HG02571 (cell line): Measurements from ENCODE around the gene ERBB4.

Experiments used
- ATAC-seq: cut with Tn5 transposase; IDR thresholded peaks from one replicate; pipeline ENCODE4 v1.9.1; 2021; ENCODE audit warnings: mild to moderate bottlenecking, moderate library complexity; ENCODE audit not compliant: unreplicated experiment

The ERBB4 gene

DNA sequence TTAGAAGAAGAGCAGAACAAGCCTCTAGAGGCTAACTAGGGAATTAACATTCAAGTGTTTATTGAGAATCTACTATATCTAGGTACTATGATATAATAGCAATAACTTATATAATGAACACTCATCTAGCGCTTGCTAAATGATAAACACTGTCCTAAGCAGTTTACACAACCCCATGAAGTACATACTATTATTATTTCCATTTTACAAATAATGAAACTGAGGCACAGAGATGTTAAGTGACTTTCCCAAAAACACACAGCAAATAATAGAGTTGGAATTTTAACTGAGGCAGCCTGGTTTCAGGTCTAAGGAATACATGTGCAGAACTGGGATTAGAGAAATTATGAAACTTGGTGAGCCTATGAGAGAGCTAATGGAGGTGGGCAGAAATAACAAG lies 1088.8 kb downstream of the ERBB4 start:
- ATAC-seq = no peak

DNA sequence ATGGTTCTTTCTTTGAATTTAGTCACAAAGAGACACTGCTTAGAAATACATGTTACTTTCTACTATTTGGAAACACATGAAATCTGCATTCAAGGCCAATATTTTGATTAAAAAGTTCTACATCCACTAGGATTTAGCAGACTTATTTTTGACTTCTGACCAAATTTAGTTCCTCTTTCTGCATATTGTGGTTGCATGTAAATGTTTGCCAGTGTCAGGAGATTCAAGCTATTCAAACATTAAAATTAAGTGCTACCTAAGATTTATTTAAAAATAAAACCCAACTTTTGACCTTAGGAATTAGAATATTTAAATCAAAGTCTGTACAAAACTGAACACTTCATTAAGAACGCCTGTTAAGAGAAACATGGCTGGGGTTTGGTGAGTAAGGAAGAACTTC lies 1091.1 kb downstream of the ERBB4 start:
- ATAC-seq = no peak

DNA sequence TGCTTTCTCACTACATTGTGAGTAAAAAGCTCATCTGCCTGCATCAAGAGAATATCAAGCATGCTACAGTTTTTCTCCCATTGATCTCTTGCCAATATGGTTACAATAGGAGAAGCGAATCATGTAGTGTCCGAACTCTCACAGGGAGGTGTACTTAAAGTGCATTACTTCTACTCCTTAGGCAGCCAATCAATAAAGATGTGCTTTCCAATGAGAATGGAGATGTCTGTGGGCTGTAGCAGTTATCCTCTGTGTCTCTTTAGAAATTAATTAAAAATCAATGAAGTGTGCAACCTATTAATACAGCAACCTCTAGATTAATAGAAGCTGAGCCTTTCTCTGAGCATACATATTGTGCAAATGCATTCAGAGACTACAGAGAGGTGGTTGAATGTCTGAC lies 1098.5 kb downstream of the ERBB4 start:
- no peak for ATAC-seq

DNA sequence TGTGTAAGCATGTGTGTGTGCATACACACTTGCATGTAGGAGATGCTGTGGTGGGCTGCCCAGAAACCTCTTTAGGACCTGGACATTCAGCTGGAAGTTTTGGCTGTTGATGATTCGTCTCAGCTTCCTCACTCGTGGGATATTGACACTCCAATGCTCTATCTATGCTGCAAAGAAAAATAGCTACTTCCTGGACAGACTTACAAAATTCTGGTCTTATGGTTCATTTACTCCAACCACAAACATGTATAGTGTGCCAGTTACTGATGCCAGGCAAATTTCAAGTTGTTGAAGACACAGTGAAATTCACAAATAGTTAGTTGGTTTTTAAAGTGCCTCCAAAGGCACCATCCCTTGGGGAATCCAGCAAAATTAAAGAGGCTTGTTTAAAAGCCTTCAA lies 1099.6 kb downstream of the ERBB4 start:
- ATAC-seq = no peak

DNA sequence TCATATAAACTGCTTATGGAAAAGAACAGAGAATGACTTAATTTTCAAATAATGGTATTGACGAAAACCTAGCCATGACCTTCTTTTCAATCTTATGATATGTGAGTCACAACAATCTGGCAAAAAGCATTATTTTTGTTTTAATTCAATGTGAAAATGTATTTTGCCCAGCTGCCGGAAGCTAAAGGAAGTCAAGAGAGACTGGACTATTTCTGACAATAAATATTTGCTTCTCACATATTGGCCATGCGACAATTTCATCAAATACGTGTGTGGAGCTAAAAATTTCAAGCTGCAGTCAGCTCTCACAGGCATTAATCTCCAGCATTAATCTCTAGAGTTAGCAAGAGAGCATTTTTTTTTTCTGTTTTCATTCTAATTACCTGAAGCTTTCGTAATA lies 1101.2 kb downstream of the ERBB4 start:
- ATAC-seq = no peak

DNA sequence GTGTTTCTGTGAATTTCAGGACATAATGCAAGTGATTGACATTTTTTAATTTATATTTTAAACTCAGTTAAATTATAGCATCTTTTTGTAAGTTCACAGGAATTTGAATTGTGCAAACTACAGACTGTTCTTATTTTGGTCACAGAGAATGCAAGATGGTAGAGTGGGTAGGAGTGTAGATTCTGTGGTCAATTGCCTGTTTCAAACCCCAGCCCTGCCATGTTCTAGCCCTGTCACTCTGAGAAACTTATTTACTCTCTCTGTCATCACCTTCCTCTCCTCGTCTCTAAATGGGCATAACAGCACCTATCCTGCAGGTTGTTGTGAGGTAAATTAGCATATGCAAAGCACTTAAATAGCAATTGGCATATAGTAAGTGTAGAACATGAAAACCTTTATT lies 1102.4 kb downstream of the ERBB4 start:
- ATAC-seq = no peak

DNA sequence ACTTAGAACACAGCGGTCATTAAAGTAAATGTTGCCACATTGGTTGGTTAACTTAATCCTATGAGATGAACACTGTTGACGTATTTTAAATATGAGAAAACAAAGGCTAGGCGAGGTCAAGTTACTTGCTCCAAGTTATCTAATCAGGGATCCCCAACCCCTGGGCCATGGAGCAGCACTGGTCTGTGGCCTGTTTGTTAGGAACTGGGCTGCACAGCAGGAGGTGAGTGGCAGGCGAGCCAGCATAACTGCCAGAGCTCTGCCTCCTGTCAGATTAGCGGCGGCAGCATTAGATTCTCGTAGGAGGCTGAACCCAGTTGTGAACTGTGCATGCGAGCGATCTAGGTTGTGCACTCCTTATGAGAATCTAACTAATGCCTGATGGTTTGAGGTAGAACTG lies 1103.3 kb downstream of the ERBB4 start:
- no peak for ATAC-seq

DNA sequence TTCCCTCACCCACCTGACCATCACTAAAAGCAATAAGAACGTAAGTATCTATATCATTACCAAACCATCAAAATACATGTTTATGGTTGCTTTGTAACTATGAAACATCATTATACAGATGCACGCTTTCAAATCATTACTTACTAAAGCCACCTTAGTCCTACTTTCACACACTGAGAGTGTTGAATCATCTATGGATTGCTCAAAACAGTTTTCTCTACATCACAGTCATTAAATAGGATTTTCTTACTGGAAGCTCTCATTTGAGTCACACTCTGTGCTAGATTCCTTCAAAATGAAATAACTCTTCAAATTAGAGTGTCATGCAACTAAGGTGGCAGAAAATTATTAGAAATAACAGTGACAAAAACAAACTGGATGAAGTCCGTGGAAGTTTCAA lies 1103.8 kb downstream of the ERBB4 start:
- ATAC-seq = no peak

DNA sequence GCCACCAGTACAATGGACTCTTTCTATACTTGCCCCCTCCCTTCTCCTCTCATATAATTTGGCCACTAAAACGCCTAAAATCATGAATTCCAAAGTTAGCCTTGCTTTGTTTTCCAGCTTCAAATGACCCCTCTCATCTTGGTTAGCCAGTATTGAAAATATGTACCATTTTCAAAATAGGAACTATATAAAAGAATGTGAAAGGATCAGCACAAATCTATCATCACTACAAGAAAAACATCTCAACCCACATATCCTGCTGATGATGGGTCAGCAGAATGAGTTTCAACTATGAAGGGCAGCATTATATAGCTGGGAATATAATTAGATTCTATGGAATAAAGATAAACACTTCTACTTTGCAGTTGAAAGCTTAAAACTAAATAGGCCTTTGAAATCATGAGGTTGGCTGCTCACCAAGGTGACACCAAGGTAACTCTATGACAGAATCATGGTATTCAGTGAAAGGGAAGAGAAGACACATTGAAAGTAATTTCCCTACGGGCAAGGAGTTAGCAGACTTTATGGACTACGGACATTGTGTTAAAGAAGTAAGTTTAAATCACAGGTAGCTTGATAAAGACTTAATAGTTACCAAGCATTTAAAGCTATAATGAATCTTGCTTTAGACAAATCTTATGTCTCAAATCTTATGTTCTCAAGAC lies 1109.2 kb downstream of the ERBB4 start:
- ATAC-seq = no peak

DNA sequence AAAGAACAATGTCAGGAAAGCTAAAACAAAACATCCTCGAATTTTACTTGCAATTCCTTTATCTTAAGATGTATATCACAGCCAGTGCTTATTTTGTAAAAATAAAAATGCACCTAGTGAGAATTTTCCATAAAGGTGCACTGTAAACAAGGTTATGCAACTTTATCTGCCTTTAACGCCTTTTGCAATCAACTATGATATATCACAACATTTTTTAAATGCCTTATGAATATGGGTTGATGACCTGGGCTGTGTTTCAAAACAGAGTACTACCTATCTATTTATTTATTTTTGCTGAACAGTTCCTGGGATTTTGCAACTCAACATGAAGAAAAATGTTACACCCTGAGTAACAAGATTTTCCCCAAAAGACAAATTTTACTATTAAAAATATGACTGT lies 1112.4 kb downstream of the ERBB4 start:
- ATAC-seq = no peak

DNA sequence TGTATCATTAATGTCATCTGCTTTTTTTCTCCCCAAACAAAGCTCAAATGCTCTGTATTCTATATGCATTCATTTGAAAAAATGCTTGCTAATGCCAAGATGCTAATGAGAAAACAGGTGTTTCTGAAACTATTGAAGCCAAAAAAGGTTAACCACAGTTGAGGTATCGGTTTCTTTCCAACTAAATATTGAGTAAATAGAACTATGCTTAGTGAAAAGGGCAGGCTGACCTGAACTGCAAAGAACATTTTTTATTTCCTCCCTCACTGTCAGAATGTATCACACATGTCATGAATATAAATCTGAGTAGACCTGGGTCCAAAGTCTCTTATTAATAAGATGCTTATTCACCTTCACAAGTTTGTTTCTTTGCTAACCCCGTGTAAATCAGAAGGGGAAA lies 1115.6 kb downstream of the ERBB4 start:
- ATAC-seq = no peak

DNA sequence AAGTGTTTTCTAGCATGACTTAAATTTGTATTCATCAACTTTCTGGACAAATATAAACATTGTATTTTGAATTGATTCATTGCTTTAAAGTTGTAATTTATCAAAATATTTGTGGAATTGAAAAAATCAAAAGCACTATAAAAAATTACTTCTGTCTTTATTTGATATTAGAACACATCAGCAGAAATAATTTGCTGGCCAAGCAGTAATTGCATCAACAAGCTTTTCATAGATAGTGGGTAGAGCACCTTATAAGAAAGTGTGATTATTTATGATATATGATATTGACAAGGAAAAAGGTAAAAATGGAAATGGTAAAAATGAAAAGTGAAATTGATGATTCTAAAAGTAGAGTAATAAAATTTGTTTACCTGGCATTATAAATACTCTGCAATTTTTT lies 1121.1 kb downstream of the ERBB4 start:
- ATAC-seq = no peak

DNA sequence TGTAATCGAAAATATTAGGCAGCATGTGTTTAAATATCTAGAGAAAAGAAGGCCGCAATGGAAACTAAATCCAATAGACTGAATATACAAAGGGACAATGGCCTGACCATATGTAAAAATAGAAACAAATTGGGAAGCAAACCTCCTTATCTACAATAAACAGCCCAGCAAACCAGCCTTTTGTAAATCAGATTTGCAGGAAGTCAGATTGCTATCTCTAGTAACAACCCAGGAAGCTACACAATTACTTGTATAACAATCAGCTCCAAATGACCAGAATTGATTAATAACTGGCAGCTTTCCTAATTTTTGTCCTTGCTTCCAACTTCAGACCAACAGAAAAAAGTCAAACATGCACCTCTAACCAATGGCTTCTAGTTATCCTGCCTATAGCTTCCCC lies 1122.2 kb downstream of the ERBB4 start:
- ATAC-seq = no peak

DNA sequence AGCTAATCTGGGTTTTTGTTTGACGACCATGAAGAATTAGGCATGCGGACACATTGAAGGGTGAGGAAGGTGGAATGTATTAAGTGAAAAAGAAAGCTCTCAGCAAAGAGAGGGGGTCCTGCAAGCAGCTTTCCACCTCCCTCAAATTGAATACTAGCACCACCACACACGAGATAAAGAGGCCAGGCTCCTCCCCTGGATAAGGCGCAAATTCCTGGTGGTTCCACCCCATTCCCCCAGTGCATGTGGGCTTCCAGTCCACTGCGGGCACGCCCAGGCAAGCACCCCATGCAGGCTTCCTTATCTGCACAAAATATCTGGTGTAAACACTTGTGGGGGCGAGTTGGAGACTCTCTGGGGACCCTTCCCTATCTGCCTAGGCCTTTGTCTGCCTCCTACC lies 1124.9 kb downstream of the ERBB4 start:
- ATAC-seq = no peak

DNA sequence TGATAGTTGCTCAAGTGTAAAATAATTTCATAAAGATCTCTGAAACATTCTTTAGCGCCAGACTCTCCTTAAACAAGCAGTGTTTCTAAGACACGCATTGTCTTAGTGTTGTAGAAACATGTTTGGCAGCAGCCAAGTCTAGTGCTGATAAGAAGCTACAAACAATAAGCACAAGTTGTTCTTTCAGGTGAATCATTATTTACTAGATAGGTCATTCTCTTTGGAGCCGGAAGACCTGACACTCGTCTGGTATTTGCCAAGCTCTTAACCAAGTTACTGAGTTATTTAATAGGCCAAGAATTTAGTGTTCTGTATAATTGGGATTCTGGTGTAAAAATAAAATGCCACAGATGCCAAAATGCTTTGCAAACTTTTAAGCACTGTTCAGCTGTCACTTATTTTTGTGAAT lies 1130.1 kb downstream of the ERBB4 start:
- no peak for ATAC-seq

DNA sequence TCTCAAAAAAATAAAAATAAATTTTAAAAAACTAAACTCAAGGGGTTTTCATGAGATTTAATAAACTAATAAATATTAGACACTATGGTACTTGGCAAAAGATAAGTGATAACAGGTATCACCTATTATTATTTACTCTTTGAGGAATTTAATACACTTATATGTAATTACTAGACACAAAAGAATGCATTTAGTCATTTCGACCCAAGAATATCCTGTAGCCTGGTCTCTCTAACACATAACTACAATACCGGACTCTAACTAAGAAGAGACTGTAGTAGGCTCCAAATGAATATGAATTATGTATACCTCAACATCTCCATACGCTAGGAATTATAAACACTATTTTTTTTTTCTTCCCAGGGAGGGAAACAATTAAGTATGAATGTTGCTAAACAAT lies 1131.5 kb downstream of the ERBB4 start:
- no peak for ATAC-seq

DNA sequence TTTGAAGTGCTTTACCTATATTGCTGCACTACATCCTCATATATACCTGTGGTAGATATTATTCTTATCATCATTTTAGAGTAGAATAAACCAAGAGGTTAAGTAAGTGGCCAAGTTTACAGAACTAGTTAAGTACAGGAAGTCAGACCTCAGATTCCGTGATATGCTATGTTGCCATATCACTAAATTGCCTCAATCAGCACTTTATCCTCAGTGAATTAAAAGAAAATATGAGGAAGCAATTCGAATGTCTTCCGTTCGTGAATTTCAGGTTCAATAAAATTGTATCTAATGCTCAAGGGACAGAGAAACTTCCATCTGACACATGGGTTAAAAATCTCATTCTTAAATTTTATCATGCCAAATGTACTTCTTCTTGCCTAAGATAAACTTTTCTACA lies 1133.6 kb downstream of the ERBB4 start:
- ATAC-seq = no peak

DNA sequence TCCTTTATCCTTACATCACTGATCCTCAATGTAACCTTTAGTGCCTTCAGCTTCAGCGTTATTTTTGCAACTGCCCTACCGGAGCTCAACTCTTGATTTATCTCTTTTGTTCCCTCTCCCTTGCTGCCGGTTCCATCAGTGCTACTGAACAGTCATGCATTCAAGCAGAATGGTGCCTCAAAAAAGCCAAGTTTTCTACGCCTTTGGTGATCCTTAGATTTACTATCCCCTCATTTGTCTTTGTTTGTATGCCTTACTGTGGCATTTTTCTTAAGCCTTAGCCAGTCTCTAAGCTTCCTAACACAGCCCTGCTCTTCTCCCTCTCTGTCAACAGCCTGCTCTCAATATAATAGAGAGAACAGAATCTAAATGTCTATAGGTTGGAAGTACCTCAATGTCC lies 1134.5 kb downstream of the ERBB4 start:
- ATAC-seq = no peak

DNA sequence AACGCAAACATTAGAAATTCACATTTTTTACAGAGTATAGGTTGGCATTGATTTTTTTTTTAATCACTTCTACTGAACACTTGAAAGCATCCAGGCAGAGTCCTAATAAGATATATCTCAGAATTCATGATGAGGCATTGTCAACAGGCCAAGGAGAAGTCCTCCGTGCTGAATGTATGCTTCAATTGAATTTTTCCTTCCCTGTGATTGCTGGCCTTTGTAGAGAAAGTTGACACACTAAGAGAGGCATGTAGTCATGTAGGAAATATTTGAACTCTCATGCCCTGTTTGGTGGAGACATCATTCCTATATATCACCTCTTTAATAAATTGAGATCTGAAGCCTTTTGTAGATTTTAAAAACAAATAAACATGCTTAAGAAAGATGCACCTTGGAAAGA lies 1137.3 kb downstream of the ERBB4 start:
- ATAC-seq = no peak

DNA sequence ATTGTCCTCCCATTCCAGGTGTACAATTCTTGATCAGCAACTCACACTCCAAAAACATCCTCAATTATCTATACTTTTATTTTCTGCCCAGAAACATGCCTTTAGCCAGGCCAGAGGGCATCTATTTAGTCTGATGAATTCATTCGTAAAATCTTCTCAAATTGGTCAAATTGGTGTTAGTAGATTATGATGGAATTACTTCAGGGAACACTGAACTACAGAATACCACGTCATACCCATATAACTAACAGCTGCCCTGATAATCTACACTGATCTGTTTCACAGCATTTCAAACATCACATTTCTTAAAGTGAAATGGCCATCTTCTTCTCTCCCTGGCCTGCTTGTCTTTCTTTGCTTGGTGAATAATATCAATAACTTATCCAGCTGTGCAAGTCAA lies 1140.8 kb downstream of the ERBB4 start:
- ATAC-seq = no peak

DNA sequence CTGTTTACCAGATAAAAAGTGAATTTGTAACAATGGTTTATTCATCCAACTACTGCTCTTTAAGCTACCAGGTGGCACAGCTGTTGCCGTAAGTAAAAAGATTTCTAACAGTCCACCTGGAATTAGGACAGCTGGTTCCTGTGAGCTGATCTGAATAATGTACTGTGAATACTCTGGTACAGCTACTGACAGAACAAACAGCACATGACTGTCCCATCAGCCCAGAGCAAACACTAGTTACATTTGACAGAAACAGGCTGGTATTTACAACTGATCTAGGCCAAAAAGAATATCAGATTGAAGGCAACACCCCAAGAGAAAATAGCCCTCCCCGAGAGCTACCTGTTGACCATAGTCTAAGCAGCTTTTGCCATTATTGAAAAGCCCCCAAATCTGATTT lies 1141.8 kb downstream of the ERBB4 start:
- ATAC-seq = no peak

DNA sequence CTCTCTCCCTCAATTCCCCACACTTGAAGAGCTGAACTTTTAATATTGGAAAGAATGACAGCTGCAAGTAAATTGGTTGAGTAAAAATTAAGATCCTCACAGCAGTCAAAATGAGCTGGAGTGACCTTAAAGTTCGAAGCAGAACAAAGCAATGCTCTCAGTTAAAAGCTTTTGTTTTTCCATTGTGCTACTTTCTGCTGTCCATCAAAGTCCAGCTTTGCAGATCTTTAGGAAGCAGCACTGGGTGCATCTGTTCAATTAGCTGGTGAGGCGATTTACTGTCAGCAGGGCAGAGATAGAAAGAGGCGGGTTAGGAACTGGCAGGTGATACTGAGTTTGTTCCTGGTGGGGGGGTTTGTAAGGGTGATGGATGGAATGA lies 1147.4 kb downstream of the ERBB4 start:
- no peak for ATAC-seq

DNA sequence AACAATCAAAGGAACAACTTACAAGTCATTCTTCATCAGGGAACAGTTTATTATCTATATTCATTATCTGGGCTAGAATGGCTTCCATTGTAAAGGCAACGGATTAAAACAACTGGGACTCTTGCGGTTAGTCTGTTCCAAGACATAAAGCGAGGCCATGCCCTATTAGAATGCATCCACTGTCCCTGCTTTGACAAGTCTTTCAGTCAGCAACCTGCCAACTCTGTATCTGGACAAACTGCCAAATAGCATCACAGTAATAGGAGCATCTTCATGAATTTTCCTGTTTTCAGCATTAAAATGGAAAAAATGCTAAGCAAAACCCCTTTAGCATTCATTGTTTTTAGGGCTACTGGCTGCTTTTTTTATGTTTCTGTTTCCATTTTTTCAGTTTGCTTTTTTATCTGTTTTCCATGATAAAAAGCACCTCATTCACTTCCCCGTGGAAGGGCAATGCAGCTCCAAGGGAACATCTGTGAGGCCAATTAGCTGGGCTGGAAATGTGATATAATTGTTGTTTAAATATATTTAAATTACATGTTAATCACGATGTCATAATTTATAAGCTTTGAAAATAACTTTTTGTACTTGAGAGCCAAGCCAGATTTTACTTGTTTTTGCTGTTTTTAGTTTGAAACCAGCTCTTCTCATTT lies 1147.9 kb downstream of the ERBB4 start:
- no peak for ATAC-seq
